IPS-18c (cell line): ENCODE measurements around the gene HMX2.
"Not testable (repeated sequence)": the region's sequence is repeated elsewhere in the genome, so short reads cannot be mapped to it uniquely, and the experiment has no call there.

Experiments
- H3K4me3 ChIP-seq: 2 replicates; pipeline ENCODE4 v1.7.0; 2013; ENCODE audit warnings: low read depth, mild to moderate bottlenecking, low read length, moderate library complexity; ENCODE audit not compliant: insufficient read depth
- H3K9me3 ChIP-seq: one replicate; pipeline ENCODE4 v1.6.1; 2013; ENCODE audit warnings: mild to moderate bottlenecking, low read length, moderate library complexity; ENCODE audit not compliant: control insufficient read depth, insufficient read depth

The HMX2 gene

GRCh38 chr10:123165445-123166072 lies 17.6 kb downstream of the HMX2 start:
- no peak overlapping the region for H3K4me3 ChIP-seq
- H3K9me3 ChIP-seq: no peaks in the 10 kb centered on the region

GRCh38 chr10:123166618-123167017 lies 18.7 kb downstream of the HMX2 start:
- Histone ChIP-seq H3K4me3 (no peak overlapping the region), H3K9me3 (no peaks in the 10 kb centered on the region)

- Histone ChIP-seq H3K9me3 (no peaks in the 10 kb centered on the region), H3K4me3 (no peak overlapping the region)
Observed at GRCh38 chr10:123170961-123171360, 23.0 kb downstream of the HMX2 start.

- H3K9me3 ChIP-seq, H3K4me3 ChIP-seq: not testable (repeated sequence)
Observed at GRCh38 chr10:123171616-123172015, 23.7 kb downstream of the HMX2 start.

- Histone ChIP-seq H3K4me3 (no peak overlapping the region), H3K9me3 (no peaks in the 10 kb centered on the region)
Observed at GRCh38 chr10:123175389-123176387, 27.8 kb downstream of the HMX2 start.

- H3K9me3 ChIP-seq, H3K4me3 ChIP-seq: not testable (repeated sequence)
Observed at GRCh38 chr10:123178390-123178789, 30.5 kb downstream of the HMX2 start.

- H3K4me3 ChIP-seq: no peak overlapping the region
- peaks cover 2% of the 10 kb centered on the region for H3K9me3 ChIP-seq
Observed at GRCh38 chr10:123180101-123181090, 32.5 kb downstream of the HMX2 start.

- no peak overlapping the region for H3K4me3 ChIP-seq
- H3K9me3 ChIP-seq: peaks cover 2% of the 10 kb centered on the region
Observed at GRCh38 chr10:123183724-123184123, 35.8 kb downstream of the HMX2 start.

GRCh38 chr10:123187781-123188180 lies 39.8 kb downstream of the HMX2 start:
- peaks cover 2% of the 10 kb centered on the region for H3K9me3 ChIP-seq
- no peak overlapping the region for H3K4me3 ChIP-seq

- Histone ChIP-seq H3K4me3 (no peak overlapping the region), H3K9me3 (no peaks in the 10 kb centered on the region)
Observed at GRCh38 chr10:123191886-123192285, 44.0 kb downstream of the HMX2 start.

GRCh38 chr10:123194056-123194455 lies 46.1 kb downstream of the HMX2 start:
- H3K4me3 ChIP-seq: no peak overlapping the region
- no peaks in the 10 kb centered on the region for H3K9me3 ChIP-seq
